IMR-90 (cell line): ENCODE results near the gene SATB2. TPM values are rescaled to one million over a fixed set of nuclear protein-coding genes. Genes with fewer than 3 reads are reported as not detected.

Experiments
- ATAC-seq: fragments of 200-7000 bp; cut with Tn5 transposase; 2 replicates; pipeline ENCODE4 v1.9.1; 2020; ENCODE audit warnings: low read depth, mild to moderate bottlenecking, moderate library complexity
- BruUV-seq: library from RNA; stranded (reverse); fragments of 400-500 nt; replicated peaks from 2 replicates; lab custom pipeline; 2021; lab: Mats Ljungman, UMichigan
- CTCF ChIA-PET: fragments of 300-600 bp; formaldehyde crosslinking; extraction: SDS; loops from one replicate; lab custom pipeline; 2021; ENCODE audit warnings: antibody characterized with exemption; lab: Yijun Ruan, JAX
- POLR2A ChIA-PET: fragments of 300-600 bp; sonication (Branson Sonifier 250); formaldehyde crosslinking; loops from one replicate; lab custom pipeline; 2022; ENCODE audit warnings: antibody characterized with exemption; ENCODE audit not compliant: unreplicated experiment; lab: Charles Lee
- DNase-seq: peaks from one replicate; pipeline ENCODE4 v3.0.0; 2013
- H2AFZ ChIP-seq: replicated peaks from 2 replicates; pipeline ENCODE3; 2013; ENCODE audit warnings: low read length, mild to moderate bottlenecking; ENCODE audit not compliant: poor library complexity
- H2AK5ac ChIP-seq: 2 replicates; pipeline ENCODE4 v1.6.1; 2013; ENCODE audit warnings: low read depth, low read length, inconsistent platforms
- H2AK9ac ChIP-seq: replicated peaks from 2 replicates; pipeline ENCODE3; 2013; ENCODE audit warnings: mild to moderate bottlenecking, low read depth, low read length, moderate library complexity; ENCODE audit not compliant: poor library complexity
- H2BK120ac ChIP-seq: 2 replicates; pipeline ENCODE4 v1.6.1; 2013; ENCODE audit warnings: low read depth, low read length, inconsistent platforms
- H2BK15ac ChIP-seq: 3 replicates; pipeline ENCODE4 v1.6.1; 2013; ENCODE audit warnings: low read depth, low read length, inconsistent platforms
- H2BK20ac ChIP-seq: 2 replicates; pipeline ENCODE4 v1.6.1; 2013; ENCODE audit warnings: low read depth, mild to moderate bottlenecking, inconsistent platforms, low read length, moderate library complexity
- H2BK5ac ChIP-seq: 2 replicates; pipeline ENCODE4 v1.6.1; 2013; ENCODE audit warnings: mild to moderate bottlenecking, low read depth, low read length, inconsistent platforms; ENCODE audit not compliant: poor library complexity, severe bottlenecking
- H3K14ac ChIP-seq: replicated peaks from 2 replicates; pipeline ENCODE4 v1.6.1; 2013; ENCODE audit warnings: low read depth, low read length, inconsistent platforms
- H3K18ac ChIP-seq: 2 replicates; pipeline ENCODE4 v1.6.1; 2013; ENCODE audit warnings: low read depth, low read length, control low read depth
- H3K23ac ChIP-seq: 2 replicates; pipeline ENCODE4 v1.6.1; 2013; ENCODE audit warnings: low read depth, low read length, inconsistent platforms
- H3K27ac ChIP-seq: 2 replicates; pipeline ENCODE4 v1.5.1; 2013; ENCODE audit warnings: mild to moderate bottlenecking, control low read depth, low read length; ENCODE audit not compliant: insufficient read depth
- H3K27me3 ChIP-seq: 2 replicates; pipeline ENCODE4 v1.6.1; 2013; ENCODE audit warnings: low read length; ENCODE audit not compliant: control insufficient read depth, insufficient read depth
- H3K36me3 ChIP-seq: 2 replicates; pipeline ENCODE4 v1.6.1; 2013; ENCODE audit warnings: low read length, mixed read lengths; ENCODE audit not compliant: control insufficient read depth, insufficient read depth
- H3K4ac ChIP-seq: 2 replicates; pipeline ENCODE4 v1.6.1; 2013; ENCODE audit warnings: low read depth, low read length, inconsistent platforms
- H3K4me1 ChIP-seq: 2 replicates; pipeline ENCODE4 v1.6.1; 2013; ENCODE audit warnings: low read length, mixed read lengths; ENCODE audit not compliant: control insufficient read depth, insufficient read depth
- H3K4me2 ChIP-seq: 2 replicates; pipeline ENCODE4 v1.6.1; 2013; ENCODE audit warnings: low read depth, mild to moderate bottlenecking, control low read depth, low read length, moderate library complexity
- H3K4me3 ChIP-seq: 2 replicates; pipeline ENCODE4 v1.5.1; 2013; ENCODE audit warnings: low read depth, mild to moderate bottlenecking, control low read depth, low read length, moderate library complexity; ENCODE audit not compliant: insufficient read depth
- H3K56ac ChIP-seq: 2 replicates; pipeline ENCODE4 v1.6.1; 2013; ENCODE audit warnings: low read length, inconsistent platforms; ENCODE audit not compliant: insufficient read depth; ENCODE audit errors: extremely low read depth
- H3K79me1 ChIP-seq, 2 experiments: 2 replicates each; pipeline ENCODE4 v1.6.1; 2013; ENCODE audit warnings: low read length in 2 of 2, inconsistent platforms in 1 of 2, low read depth in 1 of 2
- H3K9ac ChIP-seq: 2 replicates; pipeline ENCODE4 v1.6.1; 2013; ENCODE audit warnings: low read depth, low read length, control low read depth
- H3K9me1 ChIP-seq: 2 replicates; pipeline ENCODE4 v1.6.1; 2013; ENCODE audit warnings: low read length, inconsistent platforms; ENCODE audit not compliant: insufficient read depth
- H3K9me3 ChIP-seq: 2 replicates; pipeline ENCODE4 v1.6.1; 2013; ENCODE audit warnings: low read length; ENCODE audit not compliant: control insufficient read depth, insufficient read depth
- H4K20me1 ChIP-seq: 2 replicates; pipeline ENCODE4 v1.6.1; 2013; ENCODE audit warnings: low read length, inconsistent platforms; ENCODE audit not compliant: insufficient read depth
- H4K5ac ChIP-seq: 2 replicates; pipeline ENCODE4 v1.6.1; 2013; ENCODE audit warnings: mild to moderate bottlenecking, low read depth, low read length, control low read depth
- H4K8ac ChIP-seq, 2 experiments: 2 replicates each; pipeline ENCODE4 v1.6.1; 2013; ENCODE audit warnings: low read depth in 2 of 2, low read length in 2 of 2, control low read depth in 1 of 2, inconsistent platforms in 1 of 2
- H4K91ac ChIP-seq: 2 replicates; pipeline ENCODE4 v1.6.1; 2013; ENCODE audit warnings: low read depth, low read length, inconsistent platforms; ENCODE audit not compliant: insufficient read depth
- BHLHE40 ChIP-seq: fragments of 150-350 bp; IDR thresholded peaks from 2 replicates; pipeline ENCODE4 v1.6.1; 2016; ENCODE audit warnings: mild to moderate bottlenecking, low read depth, low read length
- CEBPB ChIP-seq: IDR thresholded peaks from 2 replicates; pipeline ENCODE4 v1.6.1; 2012; ENCODE audit warnings: low read depth, low read length, improper control_type of control experiment
- CHD1 ChIP-seq: IDR thresholded peaks from 2 replicates; pipeline ENCODE4 v1.6.1; 2012; ENCODE audit warnings: low read depth, low read length, improper control_type of control experiment
- ELK1 ChIP-seq: fragments of 150-350 bp; IDR thresholded peaks from 2 replicates; pipeline ENCODE4 v1.6.1; 2016; ENCODE audit warnings: low read depth, mild to moderate bottlenecking, low read length, moderate library complexity, borderline replicate concordance
- FOS ChIP-seq: fragments of 150-350 bp; IDR thresholded peaks from 2 replicates; pipeline ENCODE4 v1.6.1; 2016; ENCODE audit warnings: low read depth, low read length
- MAZ ChIP-seq: IDR thresholded peaks from 2 replicates; pipeline ENCODE4 v1.6.1; 2012; ENCODE audit warnings: low read depth, mild to moderate bottlenecking, low read length, improper control_type of control experiment, moderate library complexity, borderline replicate concordance
- MXI1 ChIP-seq: IDR thresholded peaks from 2 replicates; pipeline ENCODE4 v1.6.1; 2012; ENCODE audit warnings: low read depth, mild to moderate bottlenecking, low read length, moderate library complexity, borderline replicate concordance
- NFE2L2 ChIP-seq: fragments of 150-350 bp; IDR thresholded peaks from 2 replicates; pipeline ENCODE4 v1.6.1; 2016; ENCODE audit warnings: low read depth, mild to moderate bottlenecking, low read length
- RCOR1 ChIP-seq: IDR thresholded peaks from 2 replicates; pipeline ENCODE4 v1.6.1; 2012; ENCODE audit warnings: mild to moderate bottlenecking, low read length, improper control_type of control experiment; ENCODE audit not compliant: insufficient replicate concordance
- RFX5 ChIP-seq: IDR thresholded peaks from 2 replicates; pipeline ENCODE4 v1.8.0; 2012; ENCODE audit warnings: low read depth, mild to moderate bottlenecking, low read length, moderate library complexity
- WGBS, 2 experiments: methylation state at CpG; one replicate each; pipeline versions ENCODE4 v1.1.5 to v1.1.7; 2013; ENCODE audit warnings: missing lambda C conversion rate in 2 of 2; ENCODE audit not compliant: insufficient read length in 1 of 2; ENCODE audit errors: extremely low coverage in 2 of 2; 5-methylcytosine and 5-hydroxymethylcytosine counted together
- dilution Hi-C: fragments of 300-500 bp; cut with HindIII; formaldehyde crosslinking; loops from one replicate; pipeline ENCODE4 v1.14.3; 2018; ENCODE audit warnings: low sequenced_read_pairs; ENCODE audit not compliant: unreplicated experiment
- in situ Hi-C: fragments of 300-500 bp; cut with MboI; formaldehyde crosslinking; loops from 3 replicates; pipeline ENCODE4 v1.14.3; 2019; ENCODE audit warnings: low sequenced_read_pairs, inconsistent platforms, mixed read lengths
- intact Hi-C: fragments of 100-400 bp; cut with micrococcal nuclease; formaldehyde crosslinking; loops from 2 replicates; pipeline ENCODE4 v1.10.0; 2022
- polyA plus RNA-seq, 3 experiments: library from polyadenylated mRNA; depleted of rRNA; stranded (reverse); fragments of >200 nt; gene quantifications; 2 replicates each; pipeline ENCODE4 v1.2.3, GENCODE V29; 2012; ENCODE audit warnings: low replicate concordance in 1 of 3
- total RNA-seq: library from RNA; depleted of rRNA; stranded (reverse); fragments of >200 nt; gene quantifications from 2 replicates; pipeline ENCODE4 v1.2.3, GENCODE V29; 2012

SATB2 gene
- total and polyA plus RNA-seq, 2 of the 4 experiments (the other 2 are of a cell fraction), result 6.2 to 8.4 TPM

GRCh38 chr2:199505755-199506403, 48.1 kb upstream of the SATB2 start:
- Histone ChIP-seq H3K36me3 (no peaks in the 10 kb centered on the region), H3K23ac (no peak overlapping the region), H3K9me1 (no peaks in the 10 kb centered on the region), H3K27me3 (no peaks in the 10 kb centered on the region), H2BK120ac (no peak overlapping the region), H4K20me1 (no peaks in the 10 kb centered on the region), H2BK20ac (no peak overlapping the region), H3K56ac (no peak overlapping the region), H3K79me1 (no peaks in the 10 kb centered on the region), H2BK5ac (no peak overlapping the region), H2AFZ (no peak overlapping the region), H4K91ac (no peak overlapping the region), H2AK9ac (no peak overlapping the region), H3K4me1 (no peaks in the 10 kb centered on the region), H4K8ac (no peak overlapping the region), H3K9ac (no peak overlapping the region), H3K27ac (no peak overlapping the region), H3K4me3 (no peak overlapping the region), H2AK5ac (no peak overlapping the region), H3K18ac (no peak overlapping the region), H3K9me3 (no peaks in the 10 kb centered on the region), H3K14ac (no peak overlapping the region), H3K4ac (no peak overlapping the region), H4K5ac (no peak overlapping the region), H3K4me2 (no peak overlapping the region), H2BK15ac (no peak overlapping the region)
- no peak for ATAC-seq
- no CpG with 5 or more reads among the region's 2 CpGs for WGBS, 2 experiments
- no TSS peak for BruUV-seq
- in situ Hi-C loops (no loop called here), dilution Hi-C loops (no loop called here), intact Hi-C loops (loop anchor here (10.0 kb wide), 1 partner anchor 229 kb away; no protein-coding TSS in a partner anchor)
- ChIA-PET POLR2A (no interaction called here), CTCF (interaction anchor here (0.9 kb wide), 1 partner anchor 20 kb away, joined by 3 read pairs; no protein-coding TSS in a partner anchor)
- no peak for TF ChIP-seq FOS
- TF ChIP-seq BHLHE40, result no peak
- no peak for TF ChIP-seq RFX5
- TF ChIP-seq NFE2L2, result no peak
- no peak for TF ChIP-seq MAZ
- TF ChIP-seq ELK1, result no peak
- no peak for TF ChIP-seq RCOR1
- no peak for TF ChIP-seq CHD1
- TF ChIP-seq MXI1, result no peak
- no peak for TF ChIP-seq CEBPB
- no peak for DNase-seq
